ENCODE measurements around the gene TNRC6A.
A peak's percentile ranks its signal among the peaks of the same experiment; 100 is the strongest.
"Not testable (repeated sequence)": the region's sequence is repeated elsewhere in the genome, so short reads cannot be mapped to it uniquely, and the experiment has no call there.

The TNRC6A gene

DNA sequence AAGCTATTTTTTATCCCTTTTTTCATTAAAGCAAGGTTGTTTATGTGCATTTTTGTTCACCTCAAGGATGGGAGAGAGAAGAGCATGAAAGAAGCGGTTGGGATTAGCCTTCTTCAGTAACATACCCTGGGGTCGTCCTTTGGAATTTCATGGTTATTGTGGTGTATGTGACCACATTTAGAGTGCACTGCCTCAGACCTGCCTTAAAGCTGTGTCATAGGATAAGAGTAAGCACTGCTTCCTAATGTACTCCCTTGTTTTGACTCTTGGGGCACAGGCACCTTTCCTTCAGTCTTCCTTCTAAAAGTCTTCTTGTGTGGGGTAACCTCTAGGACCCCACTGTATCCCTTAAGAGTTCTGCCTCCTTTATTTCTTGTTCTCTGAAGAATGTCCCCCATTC is 28.9 kb downstream of the TNRC6A start:
- peak; percentile 55 for DNase-seq (ENCODE audit: low read depth, low spot score)

DNA sequence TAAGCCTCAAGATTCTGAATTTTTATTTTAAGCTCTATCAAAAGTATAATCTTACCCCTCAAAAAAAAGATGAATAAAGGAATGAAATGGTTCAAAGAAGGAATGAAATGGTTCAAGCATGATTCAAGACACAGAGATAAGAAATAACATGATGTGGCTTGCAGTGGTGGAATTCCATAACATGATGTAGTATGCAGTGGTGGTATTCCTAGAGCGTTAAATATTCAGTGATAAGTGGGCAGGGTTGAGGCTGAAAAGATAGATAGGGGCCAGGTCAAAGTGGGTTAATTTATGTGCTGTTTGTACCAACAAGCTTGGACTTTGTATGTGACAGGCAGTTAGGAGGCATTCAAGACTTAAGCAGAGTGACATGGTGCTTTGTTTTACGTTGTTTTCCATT is 29.6 kb downstream of the TNRC6A start:
- no peak for DNase-seq (ENCODE audit: low read depth, low spot score)

DNA sequence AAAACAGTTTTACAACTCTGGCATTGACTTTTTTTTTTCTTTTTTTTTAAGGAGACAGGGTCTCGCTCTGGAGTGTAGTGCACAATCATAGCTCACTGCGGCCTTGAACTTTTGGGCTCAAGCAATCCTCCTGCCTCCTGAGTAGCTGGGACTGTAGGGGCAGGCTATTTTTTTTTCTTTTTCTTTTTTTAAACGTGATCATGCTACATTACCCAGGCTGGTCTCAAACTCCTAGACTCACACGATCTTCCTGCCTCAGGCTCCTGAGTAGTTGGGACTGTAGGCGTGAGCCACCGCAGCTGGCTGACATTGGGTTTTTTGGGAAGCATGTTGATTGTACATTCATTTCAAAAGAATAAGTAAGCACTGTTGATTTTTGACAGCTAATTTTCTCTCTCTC is 32.1 kb downstream of the TNRC6A start:
- DNase-seq (ENCODE audit: low read depth, low spot score) = no peak

DNA sequence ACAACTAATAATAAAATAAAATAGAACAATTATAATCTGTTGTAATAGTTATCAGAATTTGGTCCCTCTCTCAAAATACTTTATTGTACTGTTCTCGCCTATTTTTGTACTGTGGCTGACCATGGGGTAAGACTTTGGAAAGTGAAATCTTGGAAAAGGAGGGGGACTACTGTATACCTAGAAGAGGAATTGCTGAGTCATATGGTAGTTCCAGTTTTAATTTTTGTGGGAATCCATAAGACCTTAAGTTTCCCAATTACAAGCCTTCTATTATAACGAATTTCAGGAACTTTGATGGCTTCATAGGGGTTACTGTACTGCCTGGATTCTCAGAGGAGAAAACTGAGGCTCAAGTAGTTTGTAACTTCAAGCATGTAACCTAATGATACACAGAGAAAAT is 35.5 kb downstream of the TNRC6A start:
- no peak for DNase-seq (ENCODE audit: low read depth, low spot score)

DNA sequence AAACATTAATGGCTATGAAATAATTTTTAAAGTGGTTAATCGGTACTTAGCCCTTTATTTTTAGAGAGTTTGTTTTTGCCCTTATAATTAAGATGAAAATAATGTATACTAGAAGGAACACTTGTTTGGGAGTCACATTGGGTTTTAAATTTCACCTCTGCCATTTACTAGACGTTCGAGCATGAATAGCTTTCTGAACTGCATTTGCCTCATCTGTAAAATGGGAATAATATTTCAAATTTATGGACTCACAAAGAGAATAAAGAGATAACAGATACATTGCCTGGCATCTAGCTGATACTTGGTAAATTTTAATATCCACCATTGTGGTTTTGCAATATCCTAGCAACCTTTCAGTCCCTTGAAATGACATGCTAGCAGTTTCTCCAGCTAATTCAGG is 36.6 kb downstream of the TNRC6A start:
- no peak for DNase-seq (ENCODE audit: low read depth, low spot score)

DNA sequence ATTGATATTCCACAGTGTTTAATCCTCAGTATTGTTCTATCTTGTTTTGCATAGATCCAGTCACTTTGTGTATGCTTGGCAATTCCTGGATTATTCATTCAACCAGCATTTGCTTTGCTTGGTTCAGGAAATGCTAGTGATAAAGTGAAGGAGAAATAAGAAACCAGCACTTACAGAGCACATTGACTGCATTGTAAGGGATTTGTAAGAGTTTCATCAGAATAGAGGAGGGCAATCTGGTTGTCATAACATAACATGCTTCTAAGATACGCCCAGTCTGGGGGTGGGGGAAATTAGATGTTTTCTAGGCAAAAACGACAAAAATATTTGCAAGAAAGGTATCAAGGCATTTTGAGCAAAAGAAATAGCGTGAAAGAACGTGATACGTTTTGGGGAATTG is 40.4 kb downstream of the TNRC6A start:
- DNase-seq (ENCODE audit: low read depth, low spot score) = no peak

DNA sequence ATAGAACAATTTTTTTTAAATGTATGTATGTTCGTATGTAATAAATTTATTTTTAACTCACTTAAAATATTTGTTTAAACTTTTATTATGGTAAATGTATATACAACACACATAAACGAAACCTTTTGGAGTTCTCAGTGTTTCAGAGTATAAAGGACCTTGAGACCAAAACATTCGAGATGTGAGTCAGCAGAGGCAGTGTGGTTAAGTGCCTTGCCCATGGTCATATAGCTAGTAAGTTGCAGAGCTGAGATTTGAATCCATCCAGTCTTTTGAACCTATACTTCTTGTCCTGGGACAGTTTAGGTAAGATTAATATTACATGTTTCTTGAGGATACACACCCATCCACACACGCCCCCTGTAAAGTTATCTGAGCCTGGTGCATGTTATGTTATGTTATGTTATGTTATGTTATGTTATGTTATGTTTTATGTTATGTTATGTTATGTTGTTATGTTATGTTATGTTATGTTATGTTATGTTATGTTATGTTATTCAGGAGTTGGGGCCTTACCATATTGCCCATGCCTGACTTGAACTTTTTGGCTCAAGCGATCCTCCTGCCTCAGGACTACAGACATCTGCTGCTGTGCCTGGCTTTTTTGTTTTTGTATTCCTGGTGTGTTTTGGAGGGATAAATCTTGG is 41.8 kb downstream of the TNRC6A start:
- peak; percentile 34 for DNase-seq (ENCODE audit: low read depth, low spot score)

DNA sequence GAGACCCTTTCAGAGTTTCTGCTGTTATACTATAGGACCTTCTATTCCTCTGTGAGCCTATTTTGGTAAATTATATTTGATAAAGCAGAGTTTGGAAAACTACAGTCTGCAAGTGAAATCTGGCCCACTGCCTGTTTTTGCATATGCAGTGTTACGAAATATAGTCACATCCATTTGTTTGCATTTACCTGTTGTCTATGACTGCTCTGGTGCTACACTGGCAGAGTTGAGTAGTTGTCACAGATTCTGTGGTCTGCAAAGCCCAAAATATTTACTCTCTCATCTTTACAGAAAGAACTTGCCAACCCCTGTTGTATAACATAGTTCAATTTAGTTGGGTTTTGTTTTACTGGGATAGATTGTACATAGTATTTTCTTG is 42.3 kb downstream of the TNRC6A start:
- no peak for DNase-seq (ENCODE audit: low read depth, low spot score)

DNA sequence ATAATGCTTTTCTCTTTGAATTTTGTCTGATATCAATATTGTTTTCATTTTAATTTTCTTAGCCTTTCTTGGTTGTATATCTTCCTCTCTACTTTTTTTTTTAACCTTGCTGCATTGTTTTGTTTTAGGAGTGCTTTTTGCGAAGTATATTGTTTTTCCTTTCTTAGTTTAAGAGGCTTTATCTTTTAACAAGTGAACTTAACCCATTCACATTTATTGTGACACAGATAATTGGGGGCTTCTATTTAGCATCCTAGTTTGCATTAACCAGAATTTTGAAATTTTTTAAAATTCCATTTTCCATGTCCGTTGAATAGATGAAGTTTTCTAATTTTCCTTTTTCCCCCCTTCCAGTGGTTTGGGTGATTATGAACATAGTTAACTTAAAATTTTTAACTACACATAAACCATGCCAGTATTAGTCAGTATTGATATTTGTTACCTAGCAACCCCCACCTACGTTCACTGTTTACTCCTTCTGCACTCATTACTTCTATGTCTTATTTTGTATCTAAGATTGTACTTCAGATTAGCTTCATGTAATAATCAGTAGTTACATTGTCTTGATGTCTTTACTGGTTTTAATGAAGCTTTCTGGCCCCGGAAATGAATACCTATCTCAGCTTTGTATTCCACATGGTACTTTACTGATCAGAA is 44.4 kb downstream of the TNRC6A start:
- no peak for DNase-seq (ENCODE audit: low read depth, low spot score)

DNA sequence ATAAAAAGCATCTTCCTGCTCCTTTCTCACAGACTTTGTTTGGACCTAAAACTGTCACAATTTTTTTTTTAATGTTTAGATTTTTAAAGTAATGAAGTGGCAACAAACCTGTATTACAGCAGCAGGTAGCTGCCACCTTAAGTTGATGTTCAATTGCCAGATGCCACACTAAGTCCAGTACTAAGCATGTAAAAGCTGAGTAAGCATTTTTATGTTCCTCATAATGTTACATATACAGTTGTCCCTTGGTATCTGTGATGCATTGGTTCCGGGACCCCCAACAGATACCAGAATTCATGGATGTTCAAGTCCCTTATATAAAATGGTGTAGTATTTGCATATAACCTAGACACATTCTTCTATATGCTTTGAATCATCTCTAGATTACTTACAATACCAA is 45.1 kb downstream of the TNRC6A start:
- no peak for DNase-seq (ENCODE audit: low read depth, low spot score)

DNA sequence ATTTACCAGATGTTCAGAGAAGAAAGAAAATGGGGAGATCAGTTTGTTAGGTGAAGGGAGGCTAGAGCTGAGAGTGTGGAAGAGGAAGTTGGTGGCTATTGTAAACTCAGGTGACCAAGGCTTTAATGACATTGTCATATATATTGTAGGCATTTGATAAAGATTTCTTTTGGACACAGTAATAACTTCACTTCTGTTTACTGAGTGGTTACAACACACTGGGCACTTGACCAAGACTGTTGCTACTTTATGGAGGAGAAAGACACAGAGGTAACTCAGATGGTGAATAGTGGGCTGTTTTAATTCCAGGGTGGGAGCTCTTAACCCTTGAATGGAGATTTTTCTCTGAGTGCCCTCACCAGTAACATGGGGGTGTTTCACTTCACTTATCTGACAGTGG is 46.0 kb downstream of the TNRC6A start:
- DNase-seq (ENCODE audit: low read depth, low spot score) = peak; percentile 31

DNA sequence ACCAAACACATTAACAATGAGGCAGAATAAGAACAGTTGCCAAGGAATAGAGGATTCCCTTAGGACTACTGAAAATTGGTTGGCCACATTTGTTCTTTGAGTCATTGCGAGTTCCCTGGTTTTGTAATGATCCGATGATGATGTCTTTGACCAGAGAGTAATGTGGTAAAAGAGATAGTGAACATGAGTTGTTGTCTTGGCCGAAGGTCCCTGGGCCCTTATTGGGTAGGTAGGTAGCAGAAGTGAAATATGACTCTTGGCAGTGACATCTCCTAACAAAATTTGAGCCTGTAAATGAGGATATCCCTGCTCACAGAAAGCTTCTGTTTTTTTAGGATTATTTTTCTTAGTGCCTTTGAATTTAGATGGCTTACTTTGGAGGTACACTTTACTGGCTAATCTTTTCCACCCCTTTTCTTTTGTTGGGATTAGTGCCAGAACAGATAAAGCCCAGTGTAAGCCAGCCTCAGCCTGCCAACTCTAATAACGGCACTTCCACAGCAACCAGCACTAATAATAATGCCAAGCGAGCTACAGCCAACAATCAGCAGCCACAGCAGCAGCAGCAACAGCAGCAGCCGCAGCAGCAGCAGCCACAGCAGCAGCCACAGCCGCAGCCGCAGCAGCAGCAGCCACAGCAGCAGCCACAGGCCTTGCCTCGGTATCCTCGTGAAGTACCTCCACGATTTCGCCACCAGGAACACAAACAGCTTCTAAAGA is 47.2 kb downstream of the TNRC6A start:
- DNase-seq (ENCODE audit: low read depth, low spot score) = peak; percentile 64

DNA sequence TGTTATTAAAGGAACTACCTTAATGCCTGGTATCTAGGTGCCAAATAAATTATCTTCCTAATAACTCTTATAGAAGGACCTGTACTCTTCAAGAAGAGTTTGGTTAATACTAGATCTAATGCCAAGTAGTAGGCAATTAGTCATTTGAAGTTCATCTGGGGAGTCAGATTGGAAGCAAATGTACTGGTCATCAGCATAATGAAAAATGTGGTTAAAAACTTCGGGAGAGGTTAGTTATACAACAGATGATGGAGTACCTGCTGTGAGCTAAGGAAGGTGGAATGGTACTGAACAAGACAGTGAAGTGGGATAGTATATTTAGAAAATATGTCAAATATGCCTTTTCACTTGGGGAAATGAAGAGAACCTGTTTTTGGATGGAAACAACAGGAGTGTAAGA is 49.2 kb downstream of the TNRC6A start:
- DNase-seq (ENCODE audit: low read depth, low spot score) = no peak

DNA sequence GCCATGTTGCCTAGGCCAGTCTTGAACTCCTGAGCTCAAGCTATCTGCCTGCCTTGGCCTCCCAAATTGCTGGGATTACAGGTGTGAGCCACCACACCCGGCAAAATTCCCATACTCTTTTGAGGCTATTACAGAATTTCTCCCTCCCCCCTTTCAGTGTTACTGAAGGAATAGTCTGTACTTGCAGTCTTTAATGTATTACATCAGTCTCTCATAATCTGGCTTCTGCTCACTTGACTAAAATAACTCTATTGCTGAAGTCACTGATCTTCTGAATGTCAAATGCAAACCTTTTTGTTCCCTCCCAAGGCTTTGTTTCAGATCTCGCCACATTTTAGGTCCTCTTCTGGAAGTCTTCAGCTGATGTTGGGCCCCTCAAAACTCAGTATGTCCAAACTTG is 51.8 kb downstream of the TNRC6A start:
- no peak for DNase-seq (ENCODE audit: low read depth, low spot score)

DNA sequence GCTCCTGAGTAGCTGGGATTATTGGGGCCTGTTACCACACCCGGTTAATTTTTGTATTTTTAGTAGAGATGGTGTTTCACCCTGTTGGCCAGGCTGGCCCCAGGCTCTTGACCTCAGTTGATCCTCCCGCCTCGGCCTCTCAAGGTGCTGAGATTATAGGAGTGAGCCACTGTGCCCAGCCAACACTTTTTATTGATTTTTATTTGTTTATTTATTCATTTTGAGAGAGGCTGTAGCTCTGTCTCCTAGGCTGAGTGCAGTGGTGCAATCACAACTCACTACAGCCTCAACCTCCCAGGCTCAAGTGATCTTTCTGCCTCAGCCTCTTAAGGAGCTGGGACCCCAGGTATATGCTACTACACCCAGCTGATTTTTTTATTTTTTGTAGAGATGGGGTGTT is 54.7 kb downstream of the TNRC6A start:
- DNase-seq (ENCODE audit: low read depth, low spot score) = no peak

DNA sequence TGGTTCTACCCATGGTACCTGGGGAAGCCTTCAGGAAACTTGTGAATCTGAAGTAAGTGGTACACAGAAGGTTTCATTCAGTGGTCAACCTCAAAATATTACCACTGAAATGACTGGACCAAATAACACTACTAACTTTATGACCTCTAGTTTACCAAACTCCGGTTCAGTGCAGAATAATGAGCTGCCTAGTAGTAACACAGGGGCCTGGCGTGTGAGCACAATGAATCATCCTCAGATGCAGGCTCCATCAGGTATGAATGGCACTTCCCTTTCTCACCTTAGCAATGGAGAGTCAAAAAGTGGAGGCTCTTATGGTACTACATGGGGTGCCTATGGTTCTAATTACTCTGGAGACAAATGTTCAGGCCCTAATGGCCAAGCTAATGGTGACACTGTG is 60.4 kb downstream of the TNRC6A start:
- no peak for DNase-seq (ENCODE audit: low read depth, low spot score)

DNA sequence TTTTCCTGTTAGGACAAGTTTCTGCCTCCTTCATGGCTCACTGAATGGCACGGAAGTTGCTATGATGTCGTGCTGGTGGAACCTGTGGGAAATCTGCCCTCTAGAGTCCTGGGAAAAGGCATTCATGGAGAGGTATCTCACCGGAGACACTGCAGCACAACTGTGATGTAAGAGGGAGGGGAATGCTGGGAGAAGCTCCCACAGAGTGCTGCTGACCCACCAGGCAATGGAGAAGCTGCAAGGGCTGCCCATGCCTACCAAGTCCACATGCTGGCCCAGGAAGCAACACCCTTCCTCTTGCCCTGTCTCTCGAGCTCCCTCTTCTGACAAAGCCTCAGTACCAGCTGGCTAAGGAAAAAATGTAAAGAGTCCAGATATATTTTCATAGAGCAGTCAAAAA is 71.1 kb downstream of the TNRC6A start:
- DNase-seq (ENCODE audit: low read depth, low spot score) = peak; percentile 42

DNA sequence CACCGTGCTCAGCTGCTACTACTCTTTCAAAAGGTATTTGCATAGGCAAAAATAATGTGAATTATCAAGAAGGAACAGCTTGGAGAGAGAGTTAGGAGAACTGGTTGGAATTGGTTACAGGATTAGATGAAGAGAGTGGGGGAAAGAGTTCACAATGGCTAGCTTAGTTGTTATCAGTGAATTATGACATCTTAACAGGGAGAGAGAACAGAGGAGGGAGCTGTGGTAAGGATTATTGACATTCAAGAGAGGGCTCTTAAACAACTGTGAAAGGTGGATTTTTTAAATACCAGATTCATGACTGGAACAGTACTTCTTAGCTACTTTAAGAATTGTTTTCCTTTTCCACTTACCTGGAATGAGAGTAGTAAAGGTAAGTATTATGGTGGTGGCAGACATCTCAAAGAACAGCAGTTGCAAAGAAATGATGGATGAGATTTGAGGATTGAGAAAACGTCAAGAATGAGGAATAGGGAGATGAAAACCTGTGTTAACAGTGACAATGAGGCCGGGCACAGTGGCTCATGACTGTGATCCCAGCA is 72.4 kb downstream of the TNRC6A start:
- DNase-seq (ENCODE audit: low read depth, low spot score) = peak; percentile 44

DNA sequence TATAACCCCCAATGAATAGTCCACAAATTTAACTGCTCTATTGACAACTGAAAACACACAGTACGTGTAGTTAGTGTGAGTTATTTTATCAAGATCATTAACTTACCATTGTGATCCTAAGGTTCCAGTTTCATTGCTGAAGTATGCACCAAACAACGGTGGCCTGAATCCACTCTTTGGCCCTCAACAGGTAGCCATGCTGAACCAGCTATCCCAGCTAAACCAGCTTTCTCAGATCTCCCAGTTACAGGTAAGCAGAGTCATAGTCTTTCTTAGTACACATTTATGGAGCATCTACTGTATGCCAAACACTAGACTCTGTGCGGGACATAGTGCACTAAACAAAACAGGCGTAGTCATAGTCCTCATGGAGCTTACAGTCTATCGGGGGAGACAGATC is 76.0 kb downstream of the TNRC6A start:
- DNase-seq (ENCODE audit: low read depth, low spot score) = no peak

DNA sequence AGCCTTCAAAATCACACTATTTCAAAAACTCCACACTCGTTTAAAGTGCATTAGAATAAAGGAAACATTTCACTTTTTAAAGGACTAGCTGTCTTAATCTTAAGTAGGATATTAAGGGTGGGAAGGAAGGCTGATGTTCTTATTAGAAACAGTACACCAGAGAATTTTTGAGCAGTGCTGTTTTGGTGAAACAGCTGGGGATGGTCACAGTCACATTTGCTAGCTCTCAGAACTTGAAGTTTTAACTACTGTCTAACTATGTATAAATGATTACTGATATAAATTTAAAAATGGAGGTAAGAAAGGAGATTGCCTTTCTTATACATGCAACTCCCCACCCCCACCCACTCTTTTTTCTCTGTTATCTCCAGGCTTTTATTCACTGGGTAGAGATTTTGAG is 77.8 kb downstream of the TNRC6A start:
- DNase-seq (ENCODE audit: low read depth, low spot score) = no peak

DNA sequence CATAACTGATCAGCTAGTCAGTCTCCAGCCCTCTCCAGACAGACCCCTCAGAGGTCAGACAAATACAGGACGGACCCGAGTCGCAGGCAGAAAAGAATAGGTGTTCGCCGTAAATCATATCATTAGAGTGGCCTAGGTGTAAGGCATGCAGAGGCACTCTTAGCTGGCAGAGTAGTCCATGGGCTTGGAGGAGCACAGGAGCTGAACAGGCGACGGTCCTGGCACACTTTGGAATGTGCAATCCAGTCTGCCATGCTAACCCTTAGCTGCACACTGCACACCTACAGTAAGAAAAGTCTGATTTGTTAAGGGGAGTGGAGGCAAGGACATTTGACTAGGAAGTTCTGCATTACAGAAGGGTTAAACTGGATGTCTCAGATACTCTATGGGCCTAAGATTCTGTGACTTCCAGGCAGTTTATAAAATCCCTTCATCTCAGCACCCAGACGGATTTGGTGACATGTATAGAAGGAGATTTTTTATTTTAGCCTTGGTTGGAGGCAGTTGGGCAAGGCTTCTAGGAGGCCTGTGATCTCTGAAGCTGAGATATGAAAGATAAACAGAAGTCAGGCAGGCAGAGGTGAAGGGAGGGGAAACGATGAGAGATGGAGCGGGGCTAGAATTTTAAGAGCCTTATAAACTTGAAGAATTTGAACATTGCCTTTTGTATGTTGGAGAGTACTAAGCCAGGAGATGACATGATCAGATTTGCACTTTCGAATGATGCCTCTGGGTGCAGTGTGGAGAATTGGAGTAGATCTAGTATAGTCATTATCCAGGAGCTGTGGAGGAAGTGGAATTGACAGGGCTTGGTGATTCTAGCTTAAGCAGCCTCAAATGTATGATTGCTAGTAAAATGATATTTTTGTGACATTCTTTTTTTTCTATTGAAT is 81.7 kb downstream of the TNRC6A start:
- DNase-seq (ENCODE audit: low read depth, low spot score) = no peak

DNA sequence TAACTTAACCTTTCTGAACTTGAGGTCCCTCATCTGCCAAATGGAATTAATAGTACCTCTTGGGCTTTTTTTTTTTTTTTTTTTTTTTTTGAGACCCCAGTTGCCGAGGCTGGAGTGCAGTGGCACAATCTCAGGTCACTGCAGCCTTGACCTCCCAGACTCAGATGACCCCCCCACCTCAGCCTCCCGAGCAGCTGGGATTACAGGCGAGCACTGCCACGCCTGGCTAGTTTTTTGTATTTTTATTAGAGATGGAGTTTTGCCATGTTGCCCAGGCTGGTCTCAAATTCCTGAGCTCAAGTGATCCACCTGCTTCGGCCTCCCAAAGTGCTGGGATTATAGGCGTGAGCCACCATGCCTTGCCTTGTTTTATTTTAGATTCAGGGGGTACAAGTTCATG is 83.4 kb downstream of the TNRC6A start:
- not testable (repeated sequence) for DNase-seq (ENCODE audit: low read depth, low spot score)

All from astrocyte of the hippocampus (primary cell).